Effector CD8-positive, alpha-beta T cell (primary cell): ENCODE results near the gene H2AZ2.
"Not testable (repeated sequence)": the region's sequence is repeated elsewhere in the genome, so short reads cannot be mapped to it uniquely, and the experiment has no call there.

Source experiments
- DNase-seq: peaks from one replicate; lab custom pipeline; 2025; lab: John Stamatoyannopoulos, UW

Gene H2AZ2

GRCh38 chr7:44870780-44871179, 22.9 kb upstream of the H2AZ2 start:
- DNase-seq, result not testable (repeated sequence)

- not testable (repeated sequence) for DNase-seq
These were observed 22.4 kb upstream of the H2AZ2 start for GRCh38 chr7:44870336-44870735.

GRCh38 chr7:44867073-44867995, 19.4 kb upstream of the H2AZ2 start:
- no peak for DNase-seq

GRCh38 chr7:44861949-44862348, 14.1 kb upstream of the H2AZ2 start:
- not testable (repeated sequence) for DNase-seq

GRCh38 chr7:44858161-44858560, 10.3 kb upstream of the H2AZ2 start:
- DNase-seq, result no peak

GRCh38 chr7:44854644-44855364, 6.9 kb upstream of the H2AZ2 start:
- no peak for DNase-seq

GRCh38 chr7:44853391-44853790, 5.5 kb upstream of the H2AZ2 start:
- DNase-seq, result no peak

- no peak for DNase-seq
These were observed 4.7 kb upstream of the H2AZ2 start for GRCh38 chr7:44852590-44852989.

- DNase-seq, result no peak
These were observed 2.1 kb upstream of the H2AZ2 start for GRCh38 chr7:44849885-44850544.

- DNase-seq, result no peak
These were observed 1.5 kb upstream of the H2AZ2 start for GRCh38 chr7:44849259-44849884.

- DNase-seq, result peak; percentile 79
These were observed 373 bp downstream of the H2AZ2 start for GRCh38 chr7:44847509-44847919.

- no peak for DNase-seq
These were observed 925 bp downstream of the H2AZ2 start for GRCh38 chr7:44846816-44847508.

- not testable (repeated sequence) for DNase-seq
These were observed 1.5 kb downstream of the H2AZ2 start for GRCh38 chr7:44846390-44846789.

- no peak for DNase-seq
These were observed 2.4 kb downstream of the H2AZ2 start for GRCh38 chr7:44845451-44845850.

GRCh38 chr7:44843440-44843839, 4.4 kb downstream of the H2AZ2 start:
- not testable (repeated sequence) for DNase-seq

GRCh38 chr7:44842675-44843074, 5.2 kb downstream of the H2AZ2 start:
- DNase-seq, result not testable (repeated sequence)

- DNase-seq, result no peak
These were observed 9.1 kb downstream of the H2AZ2 start for GRCh38 chr7:44838751-44839150.

GRCh38 chr7:44827567-44827966, 20.3 kb downstream of the H2AZ2 start:
- DNase-seq, result no peak

- no peak for DNase-seq
These were observed 22.9 kb downstream of the H2AZ2 start for GRCh38 chr7:44824894-44825526.

- no peak for DNase-seq
These were observed 24.6 kb downstream of the H2AZ2 start for GRCh38 chr7:44823255-44823781.

GRCh38 chr7:44819292-44819691, 28.6 kb downstream of the H2AZ2 start:
- no peak for DNase-seq
